Small intestine (tissue), 7 donors: Measurements from ENCODE around the gene RUNX2. TPM values are rescaled to one million over a fixed set of nuclear protein-coding genes. Genes with fewer than 3 reads are reported as not detected.
"Not testable (repeated sequence)": the region's sequence is repeated elsewhere in the genome, so short reads cannot be mapped to it uniquely, and the experiment has no call there.

ENCODE experiments used
- DNase-seq, 2 donors: peaks; one replicate each; pipeline versions ENCODE4 v3.0.0 to v3.0.0-alpha.2; 2013
- FAIRE-seq: peaks from 2 replicates; lab custom pipeline; 2012; peaks lifted over from hg19 to GRCh38; lab: Jason Lieb, UNC
- H3K27ac ChIP-seq, 3 donors: one replicate each; pipeline ENCODE4 v1.5.1; 2013; ENCODE audit warnings: low read length in 2 of 3, mild to moderate bottlenecking in 2 of 3, control low read depth in 1 of 3, inconsistent platforms in 1 of 3, low read depth in 1 of 3, moderate library complexity in 1 of 3
- H3K27me3 ChIP-seq, 3 donors: one replicate each; pipeline ENCODE4 v1.6.1; 2013; ENCODE audit warnings: low read length in 3 of 3, inconsistent platforms in 1 of 3; ENCODE audit not compliant: control insufficient read depth in 3 of 3, insufficient read depth in 3 of 3
- H3K36me3 ChIP-seq, 3 donors: one replicate each; pipeline ENCODE4 v1.6.1; 2013; ENCODE audit warnings: low read length in 3 of 3, inconsistent platforms in 1 of 3, low read depth in 1 of 3, mild to moderate bottlenecking in 1 of 3, moderate library complexity in 1 of 3; ENCODE audit not compliant: control insufficient read depth in 3 of 3, insufficient read depth in 2 of 3
- H3K4me1 ChIP-seq, 3 donors: one replicate each; pipeline ENCODE4 v1.6.1; 2013; ENCODE audit warnings: low read length in 2 of 3, inconsistent platforms in 1 of 3, low read depth in 1 of 3, mild to moderate bottlenecking in 1 of 3, moderate library complexity in 1 of 3; ENCODE audit not compliant: control insufficient read depth in 3 of 3, insufficient read depth in 2 of 3
- H3K4me3 ChIP-seq, 3 donors: one replicate each; pipeline ENCODE4 v1.5.1; 2013; ENCODE audit warnings: low read length in 3 of 3, control low read depth in 1 of 3, inconsistent platforms in 1 of 3, low read depth in 1 of 3, mild to moderate bottlenecking in 1 of 3, moderate library complexity in 1 of 3
- H3K9me3 ChIP-seq, 2 donors: one replicate each; pipeline ENCODE4 v1.6.1; 2013; ENCODE audit warnings: low read depth in 1 of 2, low read length in 1 of 2; ENCODE audit not compliant: control insufficient read depth in 2 of 2, insufficient read depth in 1 of 2
- WGBS, 3 donors: extraction: QIAGEN DNeasy Blood & Tissue Kit; methylation state at CpG; one replicate each; pipeline ENCODE4 v1.1.7; 2013; 5-methylcytosine and 5-hydroxymethylcytosine counted together
- polyA plus RNA-seq, 4 donors: library from polyadenylated mRNA; stranded (reverse) in 3 of 4; unstranded in 1 of 4; fragments of 200-250 nt in 3 of 4; fragments of 120-200 nt in 1 of 4; gene quantifications; one replicate each; pipeline versions ENCODE4 v1.2.1 to v1.2.3, GENCODE V29; 2013
- donor health status: healthy with polysubstance abuse.
- donor health status: control.
- donor health status: control.
- donor health status: Bipolar disorder and iron deficiency.
- donor health status: healthy.

The RUNX2 gene
- polyA plus RNA-seq, 4 donors, result under 0.01 to 2.5 (median 0.94) TPM

DNA sequence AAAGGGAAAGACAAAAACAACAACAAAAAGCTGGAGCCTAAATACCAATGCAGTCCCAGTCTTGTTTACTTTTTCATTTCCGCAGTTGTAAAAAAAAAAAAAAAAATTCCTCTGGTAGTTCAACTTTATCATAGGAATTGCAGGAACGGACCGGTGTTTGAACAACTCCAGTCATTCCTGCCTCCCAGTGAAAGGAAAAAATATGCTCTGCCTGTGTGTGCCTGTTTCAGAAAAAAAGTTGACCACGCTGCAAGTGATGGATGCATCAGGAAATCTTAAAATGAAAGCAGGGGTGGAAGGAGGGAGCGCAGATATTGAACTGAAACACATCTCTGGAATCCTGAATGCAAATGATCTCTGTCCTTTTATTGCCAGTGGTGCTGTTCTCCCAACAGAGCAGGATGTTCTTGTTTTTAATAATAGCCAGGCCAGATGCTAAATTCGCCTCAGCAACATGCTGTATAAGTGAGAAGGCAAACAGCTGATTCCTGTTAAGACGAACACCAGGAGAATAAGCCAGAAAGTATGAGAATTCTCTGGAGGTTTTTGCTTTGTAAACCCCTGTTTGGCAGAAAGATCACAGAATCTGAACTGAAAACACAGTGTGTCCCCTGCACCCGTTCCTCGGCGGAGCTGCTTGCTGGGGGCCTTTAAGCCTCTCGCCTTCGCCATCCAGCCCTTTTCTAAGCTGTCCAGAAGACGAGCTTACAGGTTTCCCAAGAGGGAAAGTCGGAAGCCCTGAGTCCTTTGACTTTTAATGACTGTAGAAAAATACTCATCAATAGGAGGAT lies 228.0 kb downstream of the RUNX2 start:
- no peaks in the 10 kb centered on the region for H3K9me3 ChIP-seq
- WGBS, 3 donors, result 38 to 53% (median 40%) methylated on average over 14 of the region's 14 CpGs
- H3K27me3 ChIP-seq, result no peaks in the 10 kb centered on the region
- peak overlapping the region in 2 of 3 donors; percentile 30 to 56 for H3K27ac ChIP-seq
- DNase-seq (peak; percentile 8 to 43), FAIRE-seq (no peak)
- H3K4me1 ChIP-seq, result peaks cover 0 to 6% (median 3%) of the 10 kb centered on the region in 3 donors
- no peaks in the 10 kb centered on the region for H3K36me3 ChIP-seq
- H3K4me3 ChIP-seq, result no peak overlapping the region

GRCh38 chr6:45556828-45557227 lies 228.7 kb downstream of the RUNX2 start:
- Histone ChIP-seq H3K9me3 (no peaks in the 10 kb centered on the region), H3K4me1 (peaks cover 0 to 6% (median 3%) of the 10 kb centered on the region in 3 donors), H3K4me3 (no peak overlapping the region), H3K27ac (peak overlapping the region in 2 of 3 donors; percentile 18 to 59), H3K36me3 (no peaks in the 10 kb centered on the region), H3K27me3 (no peaks in the 10 kb centered on the region)
- 89 to 97% (median 94%) methylated on average over 5 of the region's 5 CpGs for WGBS, 3 donors
- DNase-seq, result no peak
- FAIRE-seq, result no peak

DNA sequence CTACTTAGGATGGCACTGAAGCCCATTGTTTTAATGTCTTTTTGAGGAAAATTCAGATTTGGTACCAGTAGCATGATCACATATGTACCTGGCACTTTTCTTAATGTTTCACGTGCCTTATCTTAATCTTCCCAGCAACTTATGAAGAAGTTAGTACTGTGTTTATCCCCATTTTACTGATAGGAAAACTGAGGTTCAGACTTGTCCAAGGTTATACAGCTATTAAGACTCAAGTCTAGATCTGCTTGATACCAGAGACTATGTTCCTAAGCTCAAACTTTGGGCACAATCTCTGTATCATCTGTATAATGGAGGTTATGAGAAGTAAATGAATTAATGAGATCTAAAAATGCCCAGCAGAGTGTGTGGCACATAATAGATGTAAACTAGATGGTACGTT lies 229.3 kb downstream of the RUNX2 start:
- FAIRE-seq (no peak), DNase-seq (no peak)
- H3K4me3 ChIP-seq, result no peak overlapping the region
- H3K27me3 ChIP-seq, result no peaks in the 10 kb centered on the region
- H3K9me3 ChIP-seq, result no peaks in the 10 kb centered on the region
- no peak overlapping the region for H3K27ac ChIP-seq
- H3K36me3 ChIP-seq, result no peaks in the 10 kb centered on the region
- peaks cover 0 to 6% (median 3%) of the 10 kb centered on the region in 3 donors for H3K4me1 ChIP-seq
- 87 to 92% (median 91%) methylated on average over 2 of the region's 2 CpGs for WGBS, 3 donors

DNA sequence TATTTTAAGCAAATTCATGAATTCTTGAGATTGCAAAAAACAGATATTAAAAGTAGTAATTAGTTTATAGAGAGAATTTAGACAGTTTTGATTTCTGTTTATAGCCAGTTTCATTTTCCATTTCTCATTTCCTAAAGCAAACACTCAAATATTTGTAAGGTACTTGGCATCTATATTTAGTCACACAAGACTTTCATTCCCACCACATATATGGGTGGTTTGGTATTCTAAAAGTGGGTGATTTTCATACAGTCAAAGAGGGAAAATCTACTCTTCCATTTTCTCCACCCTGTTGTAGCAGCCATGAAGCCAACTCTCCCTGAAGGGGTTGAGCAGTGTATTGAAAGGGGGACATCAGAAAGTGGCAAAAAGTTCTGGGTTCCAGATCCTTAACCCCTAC lies 230.7 kb downstream of the RUNX2 start:
- FAIRE-seq (no peak), DNase-seq (no peak)
- H3K9me3 ChIP-seq, result no peaks in the 10 kb centered on the region
- H3K36me3 ChIP-seq, result no peaks in the 10 kb centered on the region
- no peaks in the 10 kb centered on the region for H3K27me3 ChIP-seq
- H3K27ac ChIP-seq, result no peak overlapping the region
- peaks cover 0 to 6% (median 3%) of the 10 kb centered on the region in 3 donors for H3K4me1 ChIP-seq
- no peak overlapping the region for H3K4me3 ChIP-seq

- not testable (repeated sequence) for H3K36me3 ChIP-seq, H3K4me1 ChIP-seq, H3K4me3 ChIP-seq, H3K27me3 ChIP-seq, FAIRE-seq, DNase-seq, H3K27ac ChIP-seq, H3K9me3 ChIP-seq
- WGBS, 3 donors, result 68 to 81% (median 77%) methylated on average over 3 of the region's 3 CpGs
These were observed 232.2 kb downstream of the RUNX2 start for GRCh38 chr6:45560321-45560820.

GRCh38 chr6:45562171-45562570 lies 234.0 kb downstream of the RUNX2 start:
- WGBS, 3 donors, result 90 to 94% (median 93%) methylated on average over 4 of the region's 4 CpGs

GRCh38 chr6:45563041-45563440 lies 234.9 kb downstream of the RUNX2 start:
- DNase-seq, result no peak
- H3K27me3 ChIP-seq, result no peaks in the 10 kb centered on the region
- H3K4me3 ChIP-seq, result no peak overlapping the region
- H3K36me3 ChIP-seq, result no peaks in the 10 kb centered on the region
- no peak overlapping the region for H3K27ac ChIP-seq
- H3K4me1 ChIP-seq, result peaks cover 0 to 3% (median 0%) of the 10 kb centered on the region in 3 donors
- peaks cover 0 to 10% of the 10 kb centered on the region in 2 donors for H3K9me3 ChIP-seq
- FAIRE-seq, result no peak
- WGBS, 3 donors, result 64 to 88% (median 75%) methylated on average over 7 of the region's 7 CpGs

More at GRCh38 chr6:45562171-45562570, 234.0 kb downstream of the RUNX2 start:
- peaks cover 0 to 3% (median 1%) of the 10 kb centered on the region in 3 donors for H3K4me1 ChIP-seq
- H3K4me3 ChIP-seq, result no peak overlapping the region
- H3K36me3 ChIP-seq, result no peaks in the 10 kb centered on the region
- FAIRE-seq (no peak), DNase-seq (no peak)
- peaks cover 0 to 10% of the 10 kb centered on the region in 2 donors for H3K9me3 ChIP-seq
- no peaks in the 10 kb centered on the region for H3K27me3 ChIP-seq
- H3K27ac ChIP-seq, result no peak overlapping the region

- Histone ChIP-seq H3K4me3 (no peak overlapping the region), H3K27ac (no peak overlapping the region), H3K36me3 (no peaks in the 10 kb centered on the region), H3K9me3 (peaks cover 0 to 10% of the 10 kb centered on the region in 2 donors), H3K27me3 (no peaks in the 10 kb centered on the region), H3K4me1 (peaks cover 0 to 3% (median 0%) of the 10 kb centered on the region in 3 donors)
- no peak for DNase-seq
- WGBS, 3 donors, result 89 to 98% (median 96%) methylated on average over 2 of the region's 2 CpGs
- FAIRE-seq, result no peak
These were observed 235.7 kb downstream of the RUNX2 start for GRCh38 chr6:45563844-45564243.
